HepG2 (cell line): ENCODE results near the gene SSBP1. TPM values are rescaled to one million over a fixed set of nuclear protein-coding genes. Genes with fewer than 3 reads are reported as not detected.
A peak's percentile ranks its signal among the peaks of the same experiment; 100 is the strongest.

Experiments used
- CBX5 ChIP-seq: sonication (generic); formaldehyde crosslinking; IDR thresholded peaks from 2 replicates; pipeline ENCODE4 v1.4.0; 2020; ENCODE audit warnings: missing genetic modification reagents, borderline replicate concordance
- CEBPB ChIP-seq: IDR thresholded peaks from 2 replicates; pipeline ENCODE4 v1.6.1; 2011; ENCODE audit warnings: low read depth, low read length, improper control_type of control experiment, borderline replicate concordance
- ELF1 ChIP-seq: sonication (generic); formaldehyde crosslinking; IDR thresholded peaks from 2 replicates; pipeline ENCODE4 v1.4.0; 2020; ENCODE audit warnings: missing genetic modification reagents
- FOXA3 ChIP-seq: IDR thresholded peaks from 2 replicates; pipeline ENCODE4 v1.6.1; 2016; ENCODE audit warnings: missing genetic modification reagents, missing compliant biosample characterization
- FOXK1 ChIP-seq: sonication (generic); formaldehyde crosslinking; IDR thresholded peaks from 2 replicates; pipeline ENCODE4 v1.4.0; 2020; ENCODE audit warnings: low read depth, missing genetic modification reagents, borderline replicate concordance
- TGIF2 ChIP-seq: IDR thresholded peaks from 2 replicates; pipeline ENCODE4 v1.6.1; 2016; ENCODE audit warnings: control low read depth, missing compliant biosample characterization
- U2AF1 ChIP-seq: fragments of 200-400 bp; formaldehyde crosslinking; optimal IDR thresholded peaks from 2 replicates; pipeline ENCODE3; 2017; ENCODE audit warnings: mild to moderate bottlenecking, low read depth, low read length
- ZBTB20 ChIP-seq: sonication (generic); formaldehyde crosslinking; IDR thresholded peaks from 2 replicates; pipeline ENCODE4 v1.8.1; 2023; ENCODE audit warnings: missing genetic modification reagents, low read depth, mild to moderate bottlenecking, borderline replicate concordance
- ZNF441 ChIP-seq: sonication (generic); formaldehyde crosslinking; IDR thresholded peaks from 2 replicates; pipeline ENCODE4 v1.7.0; 2021; ENCODE audit warnings: missing genetic modification reagents, borderline replicate concordance
- polyA plus RNA-seq, 8 experiments: library from polyadenylated mRNA; depleted of rRNA in 3 of 8; stranded (reverse) in 7 of 8; unstranded in 1 of 8; fragments of >200 nt; fragmentation: Illumina TruSeq in 4 of 8; extraction: Trizol in 4 of 8; gene quantifications; 2 replicates each; pipeline versions ENCODE4 v1.2.1 to v1.2.3, GENCODE V29; 2011 to 2016; ENCODE audit warnings: low read depth in 4 of 8, missing spikeins in 1 of 8, mixed read lengths in 1 of 8; ENCODE audit not compliant: insufficient read depth in 1 of 8
- total RNA-seq, 5 experiments: library from RNA; depleted of rRNA; stranded (reverse); fragments of >200 nt; fragmentation: Illumina TruSeq; extraction: Trizol; gene quantifications; 2 replicates each; pipeline ENCODE4 v1.2.3, GENCODE V29; 2016; ENCODE audit warnings: low read depth in 1 of 5
- TF ChIP-seq, protein P1 (sequence below), 2 experiments: fragments of 450-650 bp in 1 of 2; sonication (generic) in 1 of 2; formaldehyde crosslinking; IDR thresholded peaks; 2 replicates each; pipeline versions ENCODE4 v1.5.0 to v1.8.0; 2020 to 2022; ENCODE audit warnings: mild to moderate bottlenecking in 1 of 2, missing genetic modification reagents in 1 of 2
- TF ChIP-seq, protein P2 (sequence below): sonication (generic); formaldehyde crosslinking; IDR thresholded peaks from 2 replicates; pipeline ENCODE4 v1.4.0; 2020; ENCODE audit warnings: missing genetic modification reagents

The SSBP1 gene
- total and polyA plus RNA-seq, 2 of the 13 experiments (the other 11 are each of a cell fraction or from before 2014, with no cell fraction given): 64.4 to 254 TPM

DNA sequence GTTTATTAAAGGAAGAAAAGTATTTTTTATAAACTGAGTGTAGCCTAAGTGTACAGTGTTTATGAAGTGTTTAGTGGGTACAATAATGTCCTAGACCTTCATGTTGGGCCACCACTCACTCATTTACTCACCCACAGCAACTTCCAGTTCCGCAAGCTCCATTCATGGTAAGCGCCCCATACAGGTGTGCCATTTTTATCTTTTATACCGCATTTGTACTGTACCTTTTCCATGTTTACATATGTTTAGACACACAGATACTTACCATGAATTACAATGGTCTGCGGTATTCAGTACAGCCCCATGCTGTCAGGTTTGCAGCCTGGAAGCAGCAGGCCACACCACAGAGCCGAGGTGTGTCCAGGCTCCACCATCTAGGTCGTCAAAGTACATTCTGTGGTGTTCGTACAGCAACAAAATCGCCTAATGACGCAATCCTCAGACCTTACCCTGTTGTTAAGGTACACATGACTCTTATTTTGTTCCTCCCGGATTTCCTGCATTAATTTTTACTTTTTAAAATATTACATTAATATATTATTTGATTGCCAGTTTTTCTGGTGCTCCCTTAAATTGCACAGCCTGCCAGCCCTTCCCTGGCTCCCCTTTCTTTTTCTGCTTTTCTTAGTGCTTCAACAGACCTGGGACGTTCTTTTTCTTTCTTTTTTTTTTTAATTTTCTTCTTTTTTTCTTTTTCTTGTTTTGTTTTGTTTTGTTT is 881 bp upstream of the SSBP1 start (continued):
- TF ChIP-seq, protein P1, sequence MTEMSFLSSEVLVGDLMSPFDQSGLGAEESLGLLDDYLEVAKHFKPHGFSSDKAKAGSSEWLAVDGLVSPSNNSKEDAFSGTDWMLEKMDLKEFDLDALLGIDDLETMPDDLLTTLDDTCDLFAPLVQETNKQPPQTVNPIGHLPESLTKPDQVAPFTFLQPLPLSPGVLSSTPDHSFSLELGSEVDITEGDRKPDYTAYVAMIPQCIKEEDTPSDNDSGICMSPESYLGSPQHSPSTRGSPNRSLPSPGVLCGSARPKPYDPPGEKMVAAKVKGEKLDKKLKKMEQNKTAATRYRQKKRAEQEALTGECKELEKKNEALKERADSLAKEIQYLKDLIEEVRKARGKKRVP (CRISPR knock-in tag; IDR thresholded peaks at IDR 0.05): peak in 1 of 2 experiments; percentile 60; a peak in 1 of 4 replicates
- TF ChIP-seq ELF1 (CRISPR knock-in tag) (no peak), ZBTB20 (CRISPR knock-in tag) (no peak), FOXA3 (CRISPR knock-in tag) (0 out of 2 replicates have a peak, but pooled peaks have one; percentile 36), ZNF441 (CRISPR knock-in tag) (no peak), CEBPB (peak; percentile 82; the same call in 1 of the 2 replicates), U2AF1 (no peak), CBX5 (CRISPR knock-in tag) (0 out of 2 replicates have a peak, but pooled peaks have one; percentile 29), TGIF2 (CRISPR knock-in tag) (0 out of 2 replicates have a peak, but pooled peaks have one; percentile 27), FOXK1 (CRISPR knock-in tag) (0 out of 2 replicates have a peak, but pooled peaks have one; percentile 15)
- TF ChIP-seq, protein P2, sequence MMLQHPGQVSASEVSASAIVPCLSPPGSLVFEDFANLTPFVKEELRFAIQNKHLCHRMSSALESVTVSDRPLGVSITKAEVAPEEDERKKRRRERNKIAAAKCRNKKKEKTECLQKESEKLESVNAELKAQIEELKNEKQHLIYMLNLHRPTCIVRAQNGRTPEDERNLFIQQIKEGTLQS (CRISPR knock-in tag): 0 out of 2 replicates have a peak, but pooled peaks have one; percentile 29
